Measurements from ENCODE around the gene COMT. TPM values are rescaled to one million over a fixed set of nuclear protein-coding genes. Genes with fewer than 3 reads are reported as not detected.
"Not testable (repeated sequence)": the region's sequence is repeated elsewhere in the genome, so short reads cannot be mapped to it uniquely, and the experiment has no call there.

COMT gene
- 99.6 TPM for polyA plus RNA-seq (ENCODE audit: insufficient read length)

DNA sequence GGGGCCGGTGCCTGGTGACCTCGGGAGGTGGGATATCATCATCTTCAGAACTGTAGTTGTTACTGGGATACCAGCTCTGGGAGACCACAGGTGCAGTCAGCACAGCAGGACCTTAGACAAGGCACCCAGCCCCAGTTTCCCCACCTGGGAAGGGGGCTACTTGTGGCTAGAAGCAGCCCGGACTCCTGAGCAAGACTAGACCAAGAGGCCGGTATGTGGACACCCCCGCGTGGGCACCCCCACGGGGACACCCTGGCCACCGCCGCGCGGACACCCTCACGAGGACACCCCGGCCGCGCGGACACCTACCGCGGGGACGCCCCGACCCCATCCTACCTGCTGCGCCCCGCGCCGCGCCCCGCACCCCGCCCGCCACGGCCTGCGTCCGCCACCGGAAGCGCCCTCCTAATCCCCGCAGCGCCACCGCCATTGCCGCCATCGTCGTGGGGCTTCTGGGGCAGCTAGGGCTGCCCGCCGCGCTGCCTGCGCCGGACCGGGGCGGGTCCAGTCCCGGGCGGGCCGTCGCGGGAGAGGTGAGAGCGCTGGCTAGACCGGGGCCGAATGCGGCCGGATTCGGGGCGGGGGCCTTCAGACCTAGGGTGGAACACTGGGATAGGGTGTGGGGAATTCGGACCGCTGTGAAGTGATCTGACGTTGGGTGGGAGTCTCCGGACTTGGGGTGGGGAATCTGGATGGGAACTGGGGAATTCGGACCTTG lies at the start of gene COMT, which contains the start of gene TXNRD2:
COMT (plus strand) TSS at position 408 of the 718 bp plus-strand sequence. CDS start 20,755 bp downstream, outside the sequence.
TXNRD2 (minus strand) TSS at position 454 of the 718 bp plus-strand sequence; CDS start at position 439, 15 bp downstream.
- peak; percentile 68 for DNase-seq

DNA sequence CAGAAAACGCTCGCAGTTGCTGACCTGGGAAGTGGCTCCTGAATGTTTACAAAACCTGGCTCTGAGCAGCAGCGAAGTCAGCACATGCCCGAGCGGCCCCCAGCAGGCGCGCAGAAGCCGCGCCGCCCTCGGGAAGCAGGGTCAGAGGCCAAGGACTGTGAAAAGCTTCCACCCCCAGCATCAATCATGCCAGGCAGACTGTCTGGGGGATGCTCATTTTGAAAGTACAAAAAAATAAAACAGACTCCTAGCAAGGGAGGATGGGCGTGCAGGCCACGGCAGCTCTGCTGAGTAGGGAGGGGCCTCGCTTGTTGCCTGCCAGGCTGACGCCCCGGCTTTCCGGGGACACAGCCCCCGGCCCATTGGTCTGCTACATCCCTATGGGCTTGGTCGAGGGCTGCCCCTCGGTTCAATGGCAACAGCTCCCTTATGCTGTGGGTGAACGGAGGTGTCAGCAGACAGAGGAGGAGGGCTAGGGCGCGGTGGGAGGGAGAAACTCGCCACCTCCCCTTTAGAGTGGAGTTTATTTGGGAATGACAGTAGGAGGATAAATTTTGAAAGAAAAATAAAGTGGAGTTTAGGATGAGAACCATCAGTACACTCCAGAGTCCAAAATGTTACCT lies 49.2 kb upstream of the COMT start:
- DNase-seq: no peak

DNA sequence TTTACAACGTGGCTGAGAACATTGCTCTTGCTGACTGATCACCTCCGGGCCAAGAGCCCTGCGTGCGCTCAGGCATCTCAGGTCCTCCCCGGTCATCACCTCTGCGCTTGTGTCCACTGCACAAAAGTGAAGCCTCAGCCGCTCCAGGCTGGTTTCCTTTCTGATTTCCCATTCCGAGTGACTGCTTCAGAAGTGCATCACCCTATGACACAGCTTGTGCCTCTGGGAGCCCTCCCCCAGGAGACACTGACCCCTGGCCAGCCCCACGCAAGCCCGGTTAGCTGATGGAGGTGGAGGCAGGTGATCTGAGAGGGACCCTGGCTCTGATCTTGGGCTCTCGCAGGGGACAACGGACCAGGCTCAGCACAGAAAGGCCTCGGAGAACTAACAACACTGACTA lies 48.6 kb upstream of the COMT start:
- no peak for DNase-seq

DNA sequence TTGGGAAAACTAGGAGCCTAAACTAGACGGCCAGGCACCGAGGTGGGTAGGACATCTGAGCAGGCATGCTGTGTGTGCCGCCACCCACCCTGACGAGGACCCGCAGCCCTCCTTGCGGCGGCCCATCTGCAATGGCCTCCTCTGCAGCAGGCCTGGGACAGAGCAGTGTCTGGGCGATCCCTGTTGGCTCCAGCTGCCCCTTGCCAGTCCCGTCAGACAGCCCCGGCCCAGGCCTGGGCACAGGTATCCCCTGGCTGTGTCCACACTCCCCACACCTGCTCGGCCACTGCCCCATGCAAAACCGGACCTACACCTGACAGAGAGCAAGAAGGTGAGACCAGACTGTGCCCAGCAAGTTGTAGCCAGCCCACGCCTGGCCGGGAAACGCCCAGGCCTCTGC lies 48.2 kb upstream of the COMT start:
- DNase-seq: no peak

DNA sequence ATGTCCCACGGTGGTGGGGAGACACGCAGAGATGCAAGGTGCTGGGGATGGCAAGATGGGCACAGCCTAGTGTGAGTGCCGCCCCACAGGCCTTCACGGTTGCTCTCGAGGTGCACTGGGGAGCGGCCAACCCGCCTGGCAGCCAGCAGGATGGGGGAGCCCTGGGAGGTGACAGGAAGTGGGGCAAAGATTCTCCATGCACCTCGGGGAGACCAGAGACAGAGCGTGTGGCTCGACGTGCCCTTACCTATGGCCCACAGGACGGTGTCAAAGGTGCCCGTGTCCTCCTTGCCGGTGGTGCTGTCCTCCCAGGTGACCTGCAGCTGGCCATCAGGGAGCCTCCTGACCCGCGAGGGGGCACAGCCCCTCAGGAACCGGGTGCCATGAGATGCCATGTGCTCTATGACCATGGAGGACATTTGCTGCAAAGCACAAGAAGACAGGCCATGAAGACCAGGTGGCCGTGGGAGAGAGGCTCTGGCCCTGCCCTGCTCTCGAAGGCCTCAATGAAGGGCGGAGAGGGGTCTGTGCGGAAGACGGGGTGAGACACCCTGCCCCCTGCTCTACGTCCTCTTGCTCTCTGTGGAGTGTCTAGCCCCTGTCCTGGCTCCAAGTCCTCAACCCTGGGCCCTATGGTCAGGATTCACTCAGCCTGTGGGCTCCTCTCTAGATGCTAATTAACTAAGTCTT lies 46.3 kb upstream of the COMT start:
- no peak for DNase-seq

DNA sequence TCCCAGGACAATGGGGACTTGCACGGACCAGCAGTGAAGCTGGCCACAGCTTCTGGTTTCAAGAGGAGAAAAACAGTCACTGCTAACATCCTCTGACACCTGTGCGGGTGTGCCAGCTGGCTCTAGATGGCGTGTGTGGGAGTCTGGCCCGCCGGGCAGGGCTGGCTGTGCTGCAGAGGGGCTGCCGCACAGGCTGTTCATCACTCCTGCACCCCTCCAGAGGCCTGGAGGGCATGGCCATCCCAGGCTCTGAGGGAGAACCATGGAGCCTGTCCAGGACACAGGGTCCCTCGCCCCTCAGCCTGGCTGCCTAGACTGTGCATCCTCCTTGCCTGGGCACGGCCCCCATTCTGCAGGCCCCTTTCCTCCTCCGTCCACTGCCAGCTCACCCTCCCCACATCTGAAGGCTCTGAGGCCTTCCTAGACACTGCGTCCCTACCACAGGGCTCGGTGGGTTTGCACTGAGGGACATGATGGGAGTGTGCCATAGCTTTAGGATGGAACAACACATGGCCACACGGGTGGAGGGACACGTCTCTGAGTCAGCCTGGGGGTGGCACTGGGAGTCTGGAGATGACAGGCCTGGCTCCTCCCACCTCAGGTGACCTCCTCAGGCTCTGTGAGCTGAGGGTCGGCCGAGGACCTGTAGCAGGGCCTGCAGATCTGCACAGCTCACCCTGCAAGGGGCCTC lies 44.8 kb upstream of the COMT start:
- no peak for DNase-seq

DNA sequence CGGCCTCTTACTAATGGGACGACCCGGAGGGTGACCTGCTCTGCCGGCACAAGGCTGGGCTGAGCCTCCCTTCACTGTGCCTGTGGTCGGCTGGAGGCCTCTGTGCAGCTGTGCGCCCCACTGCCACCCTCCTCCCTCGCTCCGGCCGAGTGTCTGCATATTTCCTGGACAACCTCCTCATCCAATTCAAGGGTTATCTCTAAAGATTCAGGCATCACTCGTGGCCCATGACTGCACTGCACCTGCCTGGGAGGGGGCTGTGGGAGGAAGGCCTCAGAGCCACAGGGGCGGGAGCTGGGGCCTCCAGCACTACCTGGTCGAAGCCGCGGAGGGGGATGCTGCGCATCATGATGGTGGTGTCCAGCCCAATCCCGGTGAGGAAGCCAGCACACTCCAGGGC lies 43.8 kb upstream of the COMT start:
- DNase-seq: no peak

DNA sequence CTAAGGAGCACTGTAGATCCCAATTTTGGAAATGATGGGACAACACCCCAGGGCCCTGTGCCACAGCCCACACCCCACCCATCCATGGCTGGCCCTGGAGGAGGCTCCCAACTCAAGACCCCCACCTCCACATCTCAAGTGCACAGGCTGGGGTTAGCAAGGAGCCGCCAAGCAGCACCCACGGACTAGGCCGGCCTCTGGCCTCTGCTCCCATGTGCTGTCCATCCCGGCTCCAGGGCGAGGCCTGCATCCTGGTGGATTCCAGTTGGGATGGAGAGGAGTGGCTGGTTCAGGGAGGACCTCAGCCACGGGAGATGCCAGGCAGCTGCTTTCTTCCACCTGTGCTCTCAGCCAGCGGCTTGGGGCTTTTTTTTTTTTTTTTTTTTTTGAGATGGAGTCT lies 43.4 kb upstream of the COMT start:
- DNase-seq: no peak

DNA sequence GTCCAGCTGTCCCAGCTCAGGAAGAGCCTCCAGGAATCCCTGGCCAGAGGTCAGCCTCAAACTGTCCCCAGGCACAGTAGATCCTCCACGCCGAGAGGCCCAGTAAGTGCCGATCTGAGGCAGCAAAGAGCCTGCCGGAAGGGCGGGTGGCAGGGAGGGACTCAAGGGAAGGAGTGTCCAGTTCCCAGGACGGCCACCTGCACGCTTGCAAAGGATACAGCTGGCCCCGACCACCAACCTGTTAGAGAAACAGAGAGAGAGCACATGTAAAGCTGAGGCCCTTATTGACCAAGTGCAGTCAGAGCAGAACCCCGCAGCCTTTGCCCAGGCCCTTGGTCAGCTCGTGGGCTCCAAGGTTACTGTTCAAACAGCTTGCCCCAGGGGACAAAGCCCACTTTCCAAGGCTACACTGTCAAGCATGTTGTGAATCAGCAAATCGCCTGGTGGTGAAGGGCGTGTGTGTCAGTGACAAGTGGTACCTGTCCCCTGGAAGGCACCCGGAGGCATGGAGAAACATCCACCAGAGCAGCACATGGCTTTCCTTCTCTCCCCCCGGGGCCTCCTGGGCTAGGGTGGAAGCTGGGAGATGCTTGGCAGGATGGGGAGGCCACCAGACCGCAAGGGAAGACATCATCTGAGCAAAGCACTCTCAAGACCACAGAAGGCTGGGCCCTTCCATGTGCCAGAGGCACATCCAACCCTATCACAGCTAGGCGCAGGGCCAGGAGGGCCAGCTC lies 42.6 kb upstream of the COMT start:
- no peak for DNase-seq

DNA sequence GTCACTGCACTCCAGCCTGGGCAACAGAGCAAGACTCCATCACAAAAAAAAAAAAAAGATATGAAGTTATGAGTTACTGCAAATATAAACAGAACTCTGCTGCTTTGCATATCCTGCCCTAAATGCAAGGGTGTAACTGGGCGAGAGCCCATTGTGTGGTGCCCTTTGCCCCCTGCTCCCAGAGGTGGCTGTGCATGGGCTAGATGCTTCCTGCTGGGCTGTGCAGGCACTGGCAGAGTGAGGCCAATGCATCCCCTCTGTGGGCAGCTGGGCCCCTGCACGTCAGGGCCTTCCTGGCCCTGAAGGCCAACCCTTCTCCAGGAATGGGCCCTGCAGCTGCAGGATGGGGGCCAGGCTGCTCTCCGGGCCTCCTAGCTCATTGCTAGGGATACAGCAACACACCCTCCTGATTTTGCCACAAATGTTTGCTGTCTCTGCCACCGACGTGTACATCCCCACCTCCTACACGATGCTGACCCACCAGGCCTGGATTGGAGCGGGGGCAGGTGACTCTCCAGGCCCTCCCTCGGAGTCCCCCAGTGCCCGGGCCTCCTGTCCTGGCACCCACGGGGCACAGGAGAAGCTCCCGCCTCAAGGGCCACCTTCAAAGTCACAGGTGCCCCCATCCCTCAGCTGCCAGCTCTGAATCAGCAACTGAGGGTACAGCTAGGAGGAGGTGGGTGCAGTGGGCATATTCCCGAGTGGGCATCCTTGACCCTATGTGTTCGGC lies 40.7 kb upstream of the COMT start:
- no peak for DNase-seq

DNA sequence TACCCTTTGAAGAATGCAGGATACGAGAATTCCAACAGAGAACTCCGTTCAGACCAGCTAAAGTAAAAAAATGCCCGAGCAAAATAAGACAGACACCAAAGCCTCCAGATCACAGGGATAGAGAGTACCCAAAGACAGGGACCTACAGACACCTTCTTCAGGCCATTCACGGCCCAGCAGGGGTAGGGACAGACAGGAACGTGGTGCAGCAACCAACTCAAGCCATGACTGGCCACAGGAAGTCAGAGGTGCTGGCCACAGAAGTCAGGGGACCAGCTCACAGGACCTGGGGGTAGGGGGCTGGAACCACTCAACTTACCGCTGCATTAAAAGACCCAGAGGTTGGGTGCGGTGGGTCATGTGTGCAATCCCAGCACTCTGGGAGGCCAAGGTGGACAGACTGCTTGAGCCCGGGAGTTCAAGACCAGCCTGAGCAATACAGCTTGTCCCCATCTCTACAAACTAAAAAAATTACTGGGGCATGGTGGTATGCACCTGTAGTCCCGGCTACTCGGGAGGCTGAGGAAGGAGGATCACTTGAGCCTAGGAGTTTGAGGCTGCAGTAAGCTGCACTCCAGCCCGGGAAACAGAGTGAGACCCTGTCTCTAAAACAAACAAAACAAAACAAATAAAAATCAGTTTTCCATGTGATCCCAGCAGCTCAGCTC lies 39.9 kb upstream of the COMT start:
- DNase-seq: no peak

DNA sequence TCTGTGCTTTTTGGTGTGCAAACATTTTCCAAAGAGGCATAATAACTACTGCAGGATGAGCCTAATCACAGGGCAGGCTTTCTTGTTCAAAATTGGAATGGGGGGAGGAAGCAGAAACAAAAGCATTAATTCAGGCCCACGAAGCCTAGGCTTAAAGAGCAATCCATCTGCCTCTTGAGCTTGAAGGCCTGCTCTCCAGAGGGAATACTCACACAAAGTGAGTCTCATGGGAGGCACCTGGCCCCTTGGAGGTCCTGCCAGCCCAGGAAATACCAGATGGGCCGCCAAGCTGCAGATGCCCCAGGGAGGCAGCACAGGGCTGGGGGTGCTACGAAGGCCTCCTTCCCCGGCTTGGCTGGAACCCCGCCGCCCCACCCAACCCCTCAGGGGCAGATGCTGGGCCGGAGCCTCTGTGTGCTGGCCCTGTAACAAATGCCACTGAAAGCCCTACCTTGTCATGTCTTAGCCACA lies 39.3 kb upstream of the COMT start:
- no peak for DNase-seq

DNA sequence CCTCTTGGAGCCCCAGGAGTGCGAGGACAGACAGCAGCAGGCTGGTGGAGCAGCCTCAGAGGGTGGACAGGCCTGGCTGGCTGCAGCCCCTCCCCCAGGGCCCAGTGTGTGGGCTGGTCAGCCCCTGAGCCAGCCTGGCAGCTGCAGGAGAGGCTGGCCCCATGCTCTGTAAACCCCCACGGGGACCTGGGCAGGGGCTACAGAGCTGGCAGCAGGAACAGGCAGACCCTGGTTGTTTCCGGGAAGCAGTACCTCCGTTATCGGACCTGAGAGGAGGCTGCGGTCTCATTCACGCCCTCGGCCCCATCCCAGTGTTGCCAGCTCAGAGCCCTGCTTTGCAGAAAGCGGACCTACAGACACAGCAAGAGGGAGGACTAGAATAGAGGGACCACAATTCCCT lies 38.5 kb upstream of the COMT start:
- DNase-seq: no peak

DNA sequence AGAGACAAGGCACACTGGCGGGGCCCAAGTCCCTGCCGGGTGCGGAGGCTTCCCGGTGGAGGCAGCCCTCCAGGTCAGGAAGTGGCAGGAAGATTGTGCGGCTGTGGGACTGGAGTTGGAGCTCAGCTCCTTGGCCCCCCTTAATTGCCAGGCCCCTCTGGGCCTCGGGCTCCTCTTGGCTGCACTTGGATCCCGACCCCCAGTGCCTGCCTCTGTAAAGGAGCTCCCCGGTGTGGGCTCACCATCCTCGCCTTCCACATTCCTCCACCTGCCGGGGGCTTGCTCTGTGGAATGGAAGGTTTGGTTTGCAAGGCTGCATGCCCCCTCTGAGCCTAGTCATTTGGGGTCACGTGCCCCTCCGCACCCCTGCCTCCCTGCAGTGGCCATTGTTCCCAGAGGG lies 38.1 kb upstream of the COMT start:
- DNase-seq: no peak

DNA sequence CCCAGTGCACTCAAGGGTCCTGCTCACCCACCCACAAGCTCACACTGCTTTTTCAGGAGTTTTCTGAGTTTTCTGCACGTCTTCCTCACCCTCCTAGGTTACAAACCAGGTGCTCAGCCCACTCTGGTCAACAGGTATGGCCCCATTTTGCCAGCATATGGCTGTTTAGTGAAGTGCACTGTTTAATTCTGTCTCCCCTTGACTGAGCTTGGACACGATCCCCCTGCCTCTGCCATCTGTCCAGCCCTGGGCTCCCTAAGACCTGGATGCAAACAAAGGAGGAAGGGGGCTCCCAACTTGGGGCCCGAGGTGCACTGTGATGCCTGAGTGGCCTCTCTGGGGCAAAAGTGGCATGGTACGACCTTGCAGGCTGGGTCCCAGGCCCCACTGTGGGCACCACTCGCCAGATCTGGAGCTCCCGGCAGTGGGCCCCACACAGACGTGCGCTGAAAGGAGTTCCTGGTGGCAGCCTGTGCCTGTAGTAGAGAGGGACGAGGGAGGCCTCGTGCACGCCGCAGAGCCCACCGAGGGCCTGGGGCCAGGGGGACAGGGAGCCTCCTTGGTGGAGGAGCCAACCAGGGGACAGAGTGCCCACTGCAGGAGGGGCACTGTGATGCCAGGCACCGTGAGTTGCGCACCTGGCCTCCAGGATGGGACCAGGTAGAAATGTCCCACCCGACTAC lies 37.3 kb upstream of the COMT start:
- DNase-seq: no peak

DNA sequence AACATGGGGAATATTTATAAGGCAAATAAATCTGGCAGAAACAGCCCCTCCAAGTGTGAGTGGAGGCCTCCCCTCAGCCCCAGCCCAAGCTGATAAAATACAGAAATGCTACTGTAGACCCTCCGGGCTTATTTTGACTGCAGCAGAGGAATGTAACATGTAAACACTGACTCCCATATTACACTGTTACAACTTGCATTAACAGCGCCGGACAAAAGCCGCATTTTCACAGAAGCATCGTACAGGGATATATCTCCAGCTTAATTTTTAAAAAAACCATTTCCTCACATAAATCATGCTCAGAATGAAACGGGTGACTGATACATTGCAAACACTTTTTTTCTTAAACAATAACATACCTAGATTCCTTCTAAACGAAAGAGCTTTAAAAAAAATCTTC lies 36.6 kb upstream of the COMT start:
- no peak for DNase-seq

DNA sequence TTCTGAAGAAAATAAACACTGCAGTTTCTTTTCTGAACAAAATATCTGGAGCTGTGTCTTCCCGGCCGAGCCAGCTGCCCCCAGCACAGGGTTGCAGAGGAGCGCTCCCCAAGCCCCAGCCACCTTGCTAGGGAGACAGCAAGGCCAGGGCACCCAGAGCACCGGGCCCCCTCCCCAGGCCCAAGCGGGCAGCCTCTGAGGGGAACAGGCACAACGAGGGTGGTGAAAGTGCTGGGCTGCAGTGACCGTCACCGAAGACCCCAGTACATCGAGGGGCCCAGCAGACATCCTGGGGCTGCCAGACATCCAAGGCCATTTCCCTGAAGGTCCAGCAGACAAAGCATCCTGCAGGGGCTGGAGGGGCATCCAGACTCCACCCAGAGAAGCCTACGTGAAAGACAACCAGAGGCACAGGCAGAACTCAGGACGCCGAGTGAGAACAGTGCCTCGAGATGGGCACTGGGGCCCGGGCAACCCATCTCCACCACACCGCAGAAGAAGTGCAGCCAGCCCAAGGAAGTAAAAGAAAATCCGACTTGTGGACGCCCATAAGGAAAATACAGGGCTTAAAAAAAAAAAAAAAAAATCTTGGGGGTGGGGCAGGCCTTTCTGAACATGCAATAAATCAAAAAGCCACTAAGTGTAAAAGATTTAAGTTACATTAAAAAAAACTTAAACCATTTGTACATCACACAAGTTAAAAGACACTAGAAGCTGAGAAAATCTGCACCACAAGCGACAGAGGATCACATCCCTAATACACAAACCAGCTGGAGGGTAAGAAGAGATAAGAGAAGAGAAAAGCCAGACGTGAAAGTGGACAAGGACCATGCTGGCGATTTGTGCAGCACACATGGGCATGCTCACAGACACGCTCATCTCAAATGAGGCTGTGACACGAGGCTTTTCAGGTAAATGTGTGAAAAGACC lies 36.0 kb upstream of the COMT start:
- no peak for DNase-seq

DNA sequence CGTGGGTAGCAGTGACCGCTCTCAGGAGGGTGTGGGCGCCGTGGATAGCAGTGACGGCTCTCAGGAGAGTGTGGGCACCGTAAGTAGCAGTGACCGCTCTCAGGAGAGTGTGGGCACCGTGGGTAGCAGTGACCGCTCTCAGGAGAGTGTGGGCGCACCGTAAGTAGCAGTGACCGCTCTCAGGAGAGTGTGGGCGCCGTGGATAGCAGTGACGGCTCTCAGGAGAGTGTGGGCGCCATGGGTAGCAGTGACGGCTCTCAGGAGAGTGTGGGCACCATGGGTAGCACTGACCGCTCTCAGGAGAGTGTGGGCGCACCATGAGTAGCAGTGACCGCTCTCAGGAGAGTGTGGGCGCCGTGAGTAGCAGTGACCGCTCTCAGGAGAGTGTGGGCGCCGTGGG lies 34.7 kb upstream of the COMT start:
- not testable (repeated sequence) for DNase-seq

DNA sequence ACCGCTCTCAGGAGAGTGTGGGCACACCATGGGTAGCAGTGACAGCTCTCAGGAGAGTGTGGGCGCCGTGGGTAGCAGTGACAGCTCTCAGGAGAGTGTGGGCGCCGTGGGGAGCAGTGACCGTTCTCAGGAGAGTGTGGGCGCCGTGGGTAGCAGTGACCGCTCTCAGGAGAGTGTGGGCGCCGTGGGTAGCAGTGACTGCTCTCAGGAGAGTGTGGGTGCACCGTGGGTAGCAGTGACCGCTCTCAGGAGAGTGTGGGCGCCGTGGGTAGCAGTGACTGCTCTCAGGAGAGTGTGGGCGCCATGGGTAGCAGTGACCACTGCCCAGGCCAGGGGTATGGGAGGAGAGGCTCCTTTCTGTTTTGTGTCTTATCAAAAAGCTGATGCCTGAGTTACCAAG lies 33.7 kb upstream of the COMT start:
- DNase-seq: not testable (repeated sequence)

Data from hindlimb muscle (tissue), 1 donor.